HFFc6 (cell line): ENCODE data around the gene DCBLD2. TPM values are rescaled to one million over a fixed set of nuclear protein-coding genes. Genes with fewer than 3 reads are reported as not detected.

Experiments
- DNase-seq: peaks from one replicate; pipeline ENCODE4 v3.0.0-alpha.2; 2018
- H3K27ac Mint-ChIP-seq: 2 replicates; pipeline ENCODE4 v1.8.0; 2020; ENCODE audit warnings: mild to moderate bottlenecking, mixed read lengths
- H3K27me3 Mint-ChIP-seq: 2 replicates; pipeline ENCODE4 v1.8.0; 2021; ENCODE audit warnings: mild to moderate bottlenecking, moderate library complexity, mixed read lengths; ENCODE audit not compliant: insufficient read depth
- H3K36me3 Mint-ChIP-seq: 2 replicates; pipeline ENCODE4 v1.8.0; 2021; ENCODE audit warnings: low read depth, mixed read lengths
- H3K4me1 Mint-ChIP-seq: 2 replicates; pipeline ENCODE4 v1.8.0; 2020; ENCODE audit warnings: low read depth, mixed read lengths
- H3K4me3 Mint-ChIP-seq: 2 replicates; pipeline ENCODE4 v1.8.0; 2020; ENCODE audit warnings: mild to moderate bottlenecking, moderate library complexity, mixed read lengths
- H3K9me3 Mint-ChIP-seq: 2 replicates; pipeline ENCODE4 v1.8.0; 2020; ENCODE audit warnings: mild to moderate bottlenecking, mixed read lengths
- long read RNA-seq: library from polyadenylated mRNA; unstranded; transcript quantifications from one replicate; pipeline ENCODE4 v2.0.0, GENCODE V29; 2019
- total RNA-seq, 6 experiments: library from RNA; stranded (reverse); fragmentation: NEBNext Ultra II Directional; extraction: Animal tissue kit (Norgen Biotek cat#: 25700); gene quantifications; 2 replicates in 1 of 6; 3 replicates in 5 of 6; pipeline ENCODE4 v1.2.3, GENCODE V29; 2021
- TF ChIP-seq, protein P1 (sequence below): fragments of 200-600 bp; sonication (generic); IDR thresholded peaks from 2 replicates; pipeline ENCODE4 v1.5.0; 2021; ENCODE audit warnings: antibody characterized with exemption, mild to moderate bottlenecking

The DCBLD2 gene, protein sequence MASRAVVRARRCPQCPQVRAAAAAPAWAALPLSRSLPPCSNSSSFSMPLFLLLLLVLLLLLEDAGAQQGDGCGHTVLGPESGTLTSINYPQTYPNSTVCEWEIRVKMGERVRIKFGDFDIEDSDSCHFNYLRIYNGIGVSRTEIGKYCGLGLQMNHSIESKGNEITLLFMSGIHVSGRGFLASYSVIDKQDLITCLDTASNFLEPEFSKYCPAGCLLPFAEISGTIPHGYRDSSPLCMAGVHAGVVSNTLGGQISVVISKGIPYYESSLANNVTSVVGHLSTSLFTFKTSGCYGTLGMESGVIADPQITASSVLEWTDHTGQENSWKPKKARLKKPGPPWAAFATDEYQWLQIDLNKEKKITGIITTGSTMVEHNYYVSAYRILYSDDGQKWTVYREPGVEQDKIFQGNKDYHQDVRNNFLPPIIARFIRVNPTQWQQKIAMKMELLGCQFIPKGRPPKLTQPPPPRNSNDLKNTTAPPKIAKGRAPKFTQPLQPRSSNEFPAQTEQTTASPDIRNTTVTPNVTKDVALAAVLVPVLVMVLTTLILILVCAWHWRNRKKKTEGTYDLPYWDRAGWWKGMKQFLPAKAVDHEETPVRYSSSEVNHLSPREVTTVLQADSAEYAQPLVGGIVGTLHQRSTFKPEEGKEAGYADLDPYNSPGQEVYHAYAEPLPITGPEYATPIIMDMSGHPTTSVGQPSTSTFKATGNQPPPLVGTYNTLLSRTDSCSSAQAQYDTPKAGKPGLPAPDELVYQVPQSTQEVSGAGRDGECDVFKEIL
- total RNA-seq = 100 to 1,000 TPM; 199 to 436 (median 233) TPM
- long read RNA-seq, full-length matches to known transcripts = 64 of 404 reads
- long read RNA-seq, partial matches to known transcripts = 127 of 404 reads
- long read RNA-seq, other reads (novel, unspliced or antisense) = 213 of 404 reads

DNA sequence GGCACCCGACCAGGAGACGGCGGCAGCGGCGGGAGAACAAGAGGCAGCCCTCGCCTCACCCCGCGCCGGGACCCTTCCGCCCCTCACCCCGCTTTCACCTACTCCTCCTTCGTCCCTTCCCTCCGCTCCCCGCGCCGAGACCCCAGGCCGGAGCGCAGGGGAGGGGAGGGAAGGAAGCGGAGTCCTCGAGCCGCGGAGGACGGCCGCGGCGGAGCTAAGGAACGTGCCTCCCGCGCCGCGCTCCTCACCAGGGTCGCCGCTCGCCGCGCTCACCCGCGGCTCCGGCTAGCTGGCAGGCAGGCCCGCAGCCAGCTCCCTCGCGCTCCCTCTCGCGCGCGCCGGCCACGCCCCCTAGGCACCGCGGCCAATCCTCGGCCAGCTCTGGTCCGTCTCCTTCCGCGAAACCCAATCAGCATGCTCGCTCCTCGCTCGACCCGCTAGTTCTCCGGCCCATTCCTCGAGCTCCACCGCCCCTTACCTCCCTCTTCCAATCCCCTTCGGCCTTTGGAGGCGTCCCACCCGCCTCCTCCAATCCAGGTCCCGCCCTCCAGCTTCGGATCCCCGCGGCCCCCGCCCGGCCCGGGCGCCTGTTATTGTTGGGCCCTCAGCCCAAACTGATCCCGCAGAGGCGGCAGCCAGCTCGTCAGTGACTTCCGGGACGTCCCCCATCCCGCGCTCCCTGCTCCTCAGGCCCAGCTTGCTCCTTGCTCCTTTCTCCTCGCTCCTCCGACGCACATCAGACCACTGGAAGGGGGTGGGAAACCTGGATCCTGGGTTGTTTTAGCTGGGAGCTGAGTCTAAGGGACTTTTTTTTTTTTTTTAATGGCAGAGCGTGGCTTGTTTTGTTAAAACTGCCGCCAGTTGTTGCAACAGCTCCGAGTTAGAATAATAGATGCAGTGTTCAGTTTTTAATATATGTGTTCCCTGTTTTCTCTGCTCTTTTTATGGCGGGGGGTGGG, at the start of gene DCBLD2:
DCBLD2 (minus strand) TSS at position 304 of the 959 bp plus-strand sequence. CDS start 369 bp downstream, outside the sequence.
- peaks cover 49% of the 10 kb centered on the region for H3K4me1 Mint-ChIP-seq

DNA sequence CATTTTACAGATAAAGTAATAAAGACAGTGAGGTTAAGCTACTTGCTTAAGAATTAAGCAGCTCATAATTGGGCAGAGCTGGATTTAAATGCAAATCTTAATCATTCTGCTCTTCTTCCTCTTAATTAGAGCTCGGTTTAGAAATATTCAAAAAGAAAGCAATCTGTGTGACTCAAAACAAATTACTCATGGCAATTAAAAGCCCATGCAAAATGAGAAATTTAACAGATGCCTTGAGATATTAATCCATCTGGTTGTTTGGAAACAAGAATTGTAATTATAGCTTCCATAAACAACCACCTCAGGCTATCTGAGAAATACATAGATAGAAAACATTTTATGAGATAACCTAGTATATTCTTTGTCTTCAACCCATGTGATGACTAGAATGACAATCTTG, 44.2 kb upstream of the DCBLD2 start:
- TF ChIP-seq, protein P1, sequence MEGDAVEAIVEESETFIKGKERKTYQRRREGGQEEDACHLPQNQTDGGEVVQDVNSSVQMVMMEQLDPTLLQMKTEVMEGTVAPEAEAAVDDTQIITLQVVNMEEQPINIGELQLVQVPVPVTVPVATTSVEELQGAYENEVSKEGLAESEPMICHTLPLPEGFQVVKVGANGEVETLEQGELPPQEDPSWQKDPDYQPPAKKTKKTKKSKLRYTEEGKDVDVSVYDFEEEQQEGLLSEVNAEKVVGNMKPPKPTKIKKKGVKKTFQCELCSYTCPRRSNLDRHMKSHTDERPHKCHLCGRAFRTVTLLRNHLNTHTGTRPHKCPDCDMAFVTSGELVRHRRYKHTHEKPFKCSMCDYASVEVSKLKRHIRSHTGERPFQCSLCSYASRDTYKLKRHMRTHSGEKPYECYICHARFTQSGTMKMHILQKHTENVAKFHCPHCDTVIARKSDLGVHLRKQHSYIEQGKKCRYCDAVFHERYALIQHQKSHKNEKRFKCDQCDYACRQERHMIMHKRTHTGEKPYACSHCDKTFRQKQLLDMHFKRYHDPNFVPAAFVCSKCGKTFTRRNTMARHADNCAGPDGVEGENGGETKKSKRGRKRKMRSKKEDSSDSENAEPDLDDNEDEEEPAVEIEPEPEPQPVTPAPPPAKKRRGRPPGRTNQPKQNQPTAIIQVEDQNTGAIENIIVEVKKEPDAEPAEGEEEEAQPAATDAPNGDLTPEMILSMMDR = no peak
- peaks cover 15% of the 10 kb centered on the region for H3K36me3 Mint-ChIP-seq
- H3K9me3 Mint-ChIP-seq = peaks cover 5% of the 10 kb centered on the region
- peaks cover 58% of the 10 kb centered on the region for H3K4me1 Mint-ChIP-seq
- no peaks in the 10 kb centered on the region; the same call in 1 of the 2 replicates for H3K27me3 Mint-ChIP-seq
- peak overlapping the region; percentile 76; the same call in 1 of the 2 replicates for H3K27ac Mint-ChIP-seq
- DNase-seq = no peak
- H3K4me3 Mint-ChIP-seq = 0 out of 2 replicates have a peak overlapping the region, but pooled peaks have one; percentile 22

More for the DNA sequence above, at the start of gene DCBLD2:
- Mint-ChIP-seq H3K9me3 (peaks cover 5% of the 10 kb centered on the region; the same call in 1 of the 2 replicates), H3K36me3 (peaks cover 29% of the 10 kb centered on the region), H3K27ac (peak within 1 kb of the TSS; percentile 81), H3K27me3 (no peaks in the 10 kb centered on the region), H3K4me3 (peak within 1 kb of the TSS; percentile 97)
- TF ChIP-seq, protein P1 = no peak
- DNase-seq = peak; percentile 99

DNA sequence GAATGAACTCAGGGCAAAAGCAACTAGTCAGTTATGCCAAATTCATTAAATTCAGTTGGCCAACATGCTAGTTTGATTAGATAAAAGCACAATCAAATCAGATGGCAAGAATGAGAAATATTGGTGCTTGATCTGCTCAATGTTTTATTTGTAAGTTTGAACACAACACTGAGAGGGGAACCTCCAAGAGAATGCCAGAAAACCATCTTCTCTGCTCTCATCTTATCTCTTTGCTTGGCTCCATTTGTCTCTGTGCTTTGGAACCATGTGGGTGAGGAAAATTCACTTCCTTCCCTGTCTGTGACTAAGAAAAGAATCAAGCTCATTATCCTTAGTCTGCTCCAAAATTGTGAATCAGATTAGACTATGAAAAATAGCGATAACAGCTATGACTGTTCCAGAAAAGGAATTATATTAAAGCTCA, 43.6 kb upstream of the DCBLD2 start:
- TF ChIP-seq, protein P1 = no peak
- Mint-ChIP-seq H3K36me3 (peaks cover 10% of the 10 kb centered on the region), H3K27ac (peak overlapping the region; percentile 76), H3K4me1 (peaks cover 58% of the 10 kb centered on the region), H3K9me3 (peaks cover 5% of the 10 kb centered on the region), H3K4me3 (peak overlapping the region; percentile 22; the same call in 1 of the 2 replicates), H3K27me3 (no peaks in the 10 kb centered on the region; the same call in 1 of the 2 replicates)
- peak; percentile 55 for DNase-seq

DNA sequence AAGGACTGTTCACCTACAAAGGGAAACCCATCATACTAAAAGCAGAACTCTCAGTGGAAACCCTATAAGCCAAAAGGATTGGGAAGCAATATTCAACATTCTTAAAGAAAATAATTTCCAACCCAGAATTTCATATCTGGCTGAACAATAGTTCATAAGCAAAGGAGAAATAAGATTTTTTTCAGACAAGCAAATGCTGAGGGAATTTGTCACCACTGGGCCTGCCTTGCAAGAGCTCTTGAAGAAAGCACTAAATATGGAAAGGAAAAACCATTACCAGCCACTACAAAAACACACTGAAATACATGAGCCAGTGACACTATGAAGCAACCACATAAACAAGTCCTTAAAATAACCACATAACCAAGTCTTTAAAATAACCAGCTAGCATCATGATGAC, 28.9 kb upstream of the DCBLD2 start:
- Mint-ChIP-seq H3K4me3 (no peak overlapping the region), H3K4me1 (no peaks in the 10 kb centered on the region), H3K9me3 (peaks cover 24% of the 10 kb centered on the region), H3K27ac (no peak overlapping the region), H3K27me3 (no peaks in the 10 kb centered on the region; the same call in 1 of the 2 replicates), H3K36me3 (peaks cover 36% of the 10 kb centered on the region)
- TF ChIP-seq, protein P1 = no peak
- no peak for DNase-seq
